WTC11 (cell line): ENCODE results near the gene IKZF2. TPM values are rescaled to one million over a fixed set of nuclear protein-coding genes. Genes with fewer than 3 reads are reported as not detected.
A peak's percentile ranks its signal among the peaks of the same experiment; 100 is the strongest.

Source experiments
- ATAC-seq: fragments of 200-7000 bp; cut with Tn5 transposase; 2 replicates; pipeline ENCODE4 v1.10.0; 2021; ENCODE audit warnings: mild to moderate bottlenecking, moderate library complexity
- CTCF ChIA-PET: fragments of 300-600 bp; sonication (Branson Sonifier 250); formaldehyde crosslinking; loops from one replicate; lab custom pipeline; 2021; ENCODE audit warnings: antibody characterized with exemption; lab: Charles Lee
- POLR2A ChIA-PET: fragments of 350-600 bp; sonication (Branson Sonifier 250); formaldehyde crosslinking; loops from one replicate; lab custom pipeline; 2021; ENCODE audit warnings: antibody characterized with exemption; lab: Charles Lee
- DNase-seq: peaks from one replicate; pipeline ENCODE4 v3.0.0; 2021; ENCODE audit warnings: low spot score
- H3K27ac Mint-ChIP-seq: 2 replicates; pipeline ENCODE4 v1.8.0; 2021; ENCODE audit warnings: mixed read lengths
- H3K27me3 Mint-ChIP-seq: 2 replicates; pipeline ENCODE4 v1.8.0; 2021; ENCODE audit warnings: low read depth, mild to moderate bottlenecking, moderate library complexity, mixed read lengths
- H3K36me3 Mint-ChIP-seq: 2 replicates; pipeline ENCODE4 v1.8.0; 2021; ENCODE audit warnings: mixed read lengths
- H3K4me1 Mint-ChIP-seq: 2 replicates; pipeline ENCODE4 v1.8.0; 2022; ENCODE audit warnings: mixed read lengths
- H3K4me3 Mint-ChIP-seq: 2 replicates; pipeline ENCODE4 v1.8.0; 2021; ENCODE audit warnings: mild to moderate bottlenecking, moderate library complexity, mixed read lengths
- H3K9me3 Mint-ChIP-seq: 2 replicates; pipeline ENCODE4 v1.8.0; 2021; ENCODE audit warnings: mixed read lengths
- ATF1 ChIP-seq: sonication (generic); formaldehyde crosslinking; IDR thresholded peaks from 2 replicates; pipeline ENCODE4 v1.8.1; 2023; ENCODE audit warnings: mild to moderate bottlenecking, moderate library complexity, missing genetic modification reagents
- CBFB ChIP-seq: sonication (generic); formaldehyde crosslinking; IDR thresholded peaks from 2 replicates; pipeline ENCODE4 v1.8.1; 2022; ENCODE audit warnings: mild to moderate bottlenecking, low read depth, missing genetic modification reagents
- CREM ChIP-seq: sonication (generic); formaldehyde crosslinking; IDR thresholded peaks from 2 replicates; pipeline ENCODE4 v1.8.1; 2022; ENCODE audit warnings: mild to moderate bottlenecking, missing genetic modification reagents, moderate library complexity
- ELF4 ChIP-seq: sonication (generic); formaldehyde crosslinking; IDR thresholded peaks from 2 replicates; pipeline ENCODE4 v1.8.1; 2022; ENCODE audit warnings: low read depth, mild to moderate bottlenecking, moderate library complexity, missing genetic modification reagents
- EMX1 ChIP-seq: fragments of 250-450 bp; sonication (Bioruptor Pico); IDR thresholded peaks from 2 replicates; pipeline ENCODE4 v1.8.0; 2021; ENCODE audit warnings: mild to moderate bottlenecking
- ETV6 ChIP-seq: sonication (generic); formaldehyde crosslinking; IDR thresholded peaks from 2 replicates; pipeline ENCODE4 v1.8.1; 2022; ENCODE audit warnings: mild to moderate bottlenecking, missing genetic modification reagents
- FOXJ3 ChIP-seq: sonication (generic); formaldehyde crosslinking; IDR thresholded peaks from 2 replicates; pipeline ENCODE4 v1.9.0; 2021; ENCODE audit warnings: missing genetic modification reagents, mild to moderate bottlenecking, borderline replicate concordance
- FOXP1 ChIP-seq: sonication (generic); formaldehyde crosslinking; IDR thresholded peaks from 2 replicates; pipeline ENCODE4 v1.8.0; 2022; ENCODE audit warnings: missing genetic modification reagents, mild to moderate bottlenecking, moderate library complexity, borderline replicate concordance
- FOXP4 ChIP-seq: sonication (generic); formaldehyde crosslinking; IDR thresholded peaks from 2 replicates; pipeline ENCODE4 v1.8.0; 2022; ENCODE audit warnings: mild to moderate bottlenecking, missing genetic modification reagents
- JAZF1 ChIP-seq: fragments of 250-450 bp; sonication (Bioruptor Pico); IDR thresholded peaks from 2 replicates; pipeline ENCODE4 v1.9.0; 2021; ENCODE audit warnings: moderate library complexity, mild to moderate bottlenecking, inconsistent platforms
- SOX15 ChIP-seq: fragments of 250-450 bp; sonication (Bioruptor Pico); IDR thresholded peaks from 2 replicates; pipeline ENCODE4 v1.9.0; 2021; ENCODE audit warnings: mild to moderate bottlenecking
- STAT6 ChIP-seq: sonication (generic); formaldehyde crosslinking; conservative IDR thresholded peaks from 2 replicates; pipeline ENCODE4 v1.8.1; 2023; ENCODE audit warnings: mild to moderate bottlenecking, low read depth, missing genetic modification reagents, moderate library complexity
- TCF7 ChIP-seq: sonication (generic); formaldehyde crosslinking; IDR thresholded peaks from 2 replicates; pipeline ENCODE4 v1.8.0; 2022; ENCODE audit warnings: mild to moderate bottlenecking, low read depth, missing genetic modification reagents, moderate library complexity
- TP53 ChIP-seq: sonication (generic); formaldehyde crosslinking; IDR thresholded peaks from 2 replicates; pipeline ENCODE4 v1.8.1; 2023; ENCODE audit warnings: mild to moderate bottlenecking, missing genetic modification reagents
- ZNF396 ChIP-seq: fragments of 250-450 bp; sonication (Bioruptor Pico); IDR thresholded peaks from 2 replicates; pipeline ENCODE4 v1.8.0; 2021; ENCODE audit warnings: mild to moderate bottlenecking, moderate library complexity, borderline replicate concordance
- total RNA-seq: library from RNA; stranded (reverse); gene quantifications from 3 replicates; pipeline ENCODE4 v1.2.3, GENCODE V29; 2021
- TF ChIP-seq, protein P1 (sequence below): sonication (generic); formaldehyde crosslinking; IDR thresholded peaks from 2 replicates; pipeline ENCODE4 v1.8.1; 2023; ENCODE audit warnings: mild to moderate bottlenecking, moderate library complexity, missing genetic modification reagents
- TF ChIP-seq, protein P2 (sequence below): sonication (generic); formaldehyde crosslinking; IDR thresholded peaks from 2 replicates; pipeline ENCODE4 v1.8.1; 2022; ENCODE audit warnings: mild to moderate bottlenecking, moderate library complexity, missing genetic modification reagents
- TF ChIP-seq, protein P3 (sequence below): sonication (generic); formaldehyde crosslinking; IDR thresholded peaks from 2 replicates; pipeline ENCODE4 v1.8.1; 2022; ENCODE audit warnings: low read depth, missing genetic modification reagents, borderline replicate concordance

Gene IKZF2
- total RNA-seq, 1 experiment from 2014 or later: 4.2 TPM

DNA sequence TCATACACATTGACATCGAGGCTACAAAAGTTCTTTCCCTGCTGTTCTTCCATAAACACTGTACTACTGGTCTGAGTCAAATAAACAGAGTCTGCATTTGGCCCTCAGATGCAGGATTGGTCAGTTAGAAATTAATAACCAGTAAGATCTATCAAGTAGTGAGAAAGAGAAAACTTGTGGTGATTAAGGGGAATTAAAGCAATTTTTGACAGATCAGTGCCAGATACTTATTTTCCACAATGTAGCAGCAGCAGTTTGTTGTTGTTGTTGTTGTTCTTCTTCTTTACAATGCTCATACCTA is 85.0 kb downstream of the IKZF2 start:
- no peak overlapping the region for H3K27ac Mint-ChIP-seq
- no peak for DNase-seq
- no peak overlapping the region for H3K4me3 Mint-ChIP-seq
- H3K4me1 Mint-ChIP-seq: peaks cover 28% of the 10 kb centered on the region
- ChIA-PET POLR2A (no interaction called here), CTCF (no interaction called here)
- ATAC-seq: no peak
- H3K27me3 Mint-ChIP-seq: no peaks in the 10 kb centered on the region
- H3K9me3 Mint-ChIP-seq: no peaks in the 10 kb centered on the region
- TF ChIP-seq FOXP1 (CRISPR knock-in tag) (no peak), CREM (CRISPR knock-in tag) (no peak), ETV6 (CRISPR knock-in tag) (no peak), ZNF396 (CRISPR knock-in tag) (no peak), FOXJ3 (CRISPR knock-in tag) (no peak)
- no peaks in the 10 kb centered on the region for H3K36me3 Mint-ChIP-seq

- peak; percentile 31 for DNase-seq
- POLR2A ChIA-PET: interaction anchor here (0.8 kb wide), 1 partner anchor 129 kb away, joined by 4 read pairs; no protein-coding TSS in a partner anchor
- Mint-ChIP-seq H3K27ac (no peak overlapping the region), H3K27me3 (no peaks in the 10 kb centered on the region), H3K36me3 (no peaks in the 10 kb centered on the region), H3K9me3 (no peaks in the 10 kb centered on the region), H3K4me3 (no peak overlapping the region), H3K4me1 (peaks cover 28% of the 10 kb centered on the region)
- peak; percentile 90 for ATAC-seq
- TF ChIP-seq TCF7 (CRISPR knock-in tag): no peak
- TF ChIP-seq STAT6: no peak
- TF ChIP-seq TP53 (CRISPR knock-in tag): no peak
- no peak for TF ChIP-seq JAZF1 (CRISPR knock-in tag)
- TF ChIP-seq CBFB (CRISPR knock-in tag): no peak
- CTCF ChIA-PET: no interaction called here
These were observed 85.6 kb downstream of the IKZF2 start for GRCh38 chr2:213065583-213066442.

DNA sequence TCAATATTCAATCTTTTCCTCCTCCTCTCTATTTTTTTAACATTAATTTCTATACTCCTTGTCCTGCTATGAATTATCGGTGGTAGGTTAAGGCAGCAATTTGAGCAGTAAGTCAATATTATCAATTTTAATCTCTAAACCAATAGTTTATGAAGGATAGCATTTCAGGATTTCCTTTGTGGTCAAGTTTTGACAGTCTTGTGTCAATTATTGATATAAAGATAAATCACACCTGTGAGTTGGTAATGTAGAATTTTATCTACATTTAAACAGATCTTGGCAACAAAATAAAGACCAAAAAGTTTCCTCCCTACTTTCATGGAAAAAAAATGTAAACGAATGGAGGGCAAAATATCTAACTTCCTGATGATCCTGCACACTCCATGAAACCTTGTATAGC is 87.3 kb downstream of the IKZF2 start:
- H3K4me3 Mint-ChIP-seq: no peak overlapping the region
- H3K27me3 Mint-ChIP-seq: no peaks in the 10 kb centered on the region
- no peaks in the 10 kb centered on the region for H3K36me3 Mint-ChIP-seq
- ChIA-PET POLR2A (no interaction called here), CTCF (no interaction called here)
- no peaks in the 10 kb centered on the region for H3K9me3 Mint-ChIP-seq
- H3K27ac Mint-ChIP-seq: no peak overlapping the region
- TF ChIP-seq ATF1 (CRISPR knock-in tag): no peak
- no peak for TF ChIP-seq FOXP4 (CRISPR knock-in tag)
- no peak for TF ChIP-seq EMX1
- TF ChIP-seq, protein P1, sequence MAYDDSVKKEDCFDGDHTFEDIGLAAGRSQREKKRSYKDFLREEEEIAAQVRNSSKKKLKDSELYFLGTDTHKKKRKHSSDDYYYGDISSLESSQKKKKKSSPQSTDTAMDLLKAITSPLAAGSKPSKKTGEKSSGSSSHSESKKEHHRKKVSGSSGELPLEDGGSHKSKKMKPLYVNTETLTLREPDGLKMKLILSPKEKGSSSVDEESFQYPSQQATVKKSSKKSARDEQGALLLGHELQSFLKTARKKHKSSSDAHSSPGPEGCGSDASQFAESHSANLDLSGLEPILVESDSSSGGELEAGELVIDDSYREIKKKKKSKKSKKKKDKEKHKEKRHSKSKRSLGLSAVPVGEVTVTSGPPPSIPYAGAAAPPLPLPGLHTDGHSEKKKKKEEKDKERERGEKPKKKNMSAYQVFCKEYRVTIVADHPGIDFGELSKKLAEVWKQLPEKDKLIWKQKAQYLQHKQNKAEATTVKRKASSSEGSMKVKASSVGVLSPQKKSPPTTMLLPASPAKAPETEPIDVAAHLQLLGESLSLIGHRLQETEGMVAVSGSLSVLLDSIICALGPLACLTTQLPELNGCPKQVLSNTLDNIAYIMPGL: no peak
- no peak for TF ChIP-seq ZNF396 (CRISPR knock-in tag)
- TF ChIP-seq, protein P2, sequence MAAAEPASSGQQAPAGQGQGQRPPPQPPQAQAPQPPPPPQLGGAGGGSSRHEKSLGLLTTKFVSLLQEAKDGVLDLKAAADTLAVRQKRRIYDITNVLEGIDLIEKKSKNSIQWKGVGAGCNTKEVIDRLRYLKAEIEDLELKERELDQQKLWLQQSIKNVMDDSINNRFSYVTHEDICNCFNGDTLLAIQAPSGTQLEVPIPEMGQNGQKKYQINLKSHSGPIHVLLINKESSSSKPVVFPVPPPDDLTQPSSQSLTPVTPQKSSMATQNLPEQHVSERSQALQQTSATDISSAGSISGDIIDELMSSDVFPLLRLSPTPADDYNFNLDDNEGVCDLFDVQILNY (CRISPR knock-in tag): no peak
- TF ChIP-seq, protein P3, sequence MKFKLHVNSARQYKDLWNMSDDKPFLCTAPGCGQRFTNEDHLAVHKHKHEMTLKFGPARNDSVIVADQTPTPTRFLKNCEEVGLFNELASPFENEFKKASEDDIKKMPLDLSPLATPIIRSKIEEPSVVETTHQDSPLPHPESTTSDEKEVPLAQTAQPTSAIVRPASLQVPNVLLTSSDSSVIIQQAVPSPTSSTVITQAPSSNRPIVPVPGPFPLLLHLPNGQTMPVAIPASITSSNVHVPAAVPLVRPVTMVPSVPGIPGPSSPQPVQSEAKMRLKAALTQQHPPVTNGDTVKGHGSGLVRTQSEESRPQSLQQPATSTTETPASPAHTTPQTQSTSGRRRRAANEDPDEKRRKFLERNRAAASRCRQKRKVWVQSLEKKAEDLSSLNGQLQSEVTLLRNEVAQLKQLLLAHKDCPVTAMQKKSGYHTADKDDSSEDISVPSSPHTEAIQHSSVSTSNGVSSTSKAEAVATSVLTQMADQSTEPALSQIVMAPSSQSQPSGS (CRISPR knock-in tag): no peak
- no peak for TF ChIP-seq FOXJ3 (CRISPR knock-in tag)
- no peak for TF ChIP-seq ELF4 (CRISPR knock-in tag)
- TF ChIP-seq FOXP1 (CRISPR knock-in tag): no peak
- TF ChIP-seq SOX15 (CRISPR knock-in tag): no peak
- H3K4me1 Mint-ChIP-seq: peaks cover 15% of the 10 kb centered on the region
- ATAC-seq: no peak
- no peak for DNase-seq
